DMS53 treated with DMSO at 0.1 percent for 48 hours (cell line): ENCODE results near the gene RNF180.
A peak's percentile ranks its signal among the peaks of the same experiment; 100 is the strongest.
"Not testable (repeated sequence)": the region's sequence is repeated elsewhere in the genome, so short reads cannot be mapped to it uniquely, and the experiment has no call there.

Source experiments
- DNase-seq: peaks from one replicate; lab custom pipeline; 2025; ENCODE audit not compliant: unreplicated experiment; lab: John Stamatoyannopoulos, UW

RNF180 gene

DNA sequence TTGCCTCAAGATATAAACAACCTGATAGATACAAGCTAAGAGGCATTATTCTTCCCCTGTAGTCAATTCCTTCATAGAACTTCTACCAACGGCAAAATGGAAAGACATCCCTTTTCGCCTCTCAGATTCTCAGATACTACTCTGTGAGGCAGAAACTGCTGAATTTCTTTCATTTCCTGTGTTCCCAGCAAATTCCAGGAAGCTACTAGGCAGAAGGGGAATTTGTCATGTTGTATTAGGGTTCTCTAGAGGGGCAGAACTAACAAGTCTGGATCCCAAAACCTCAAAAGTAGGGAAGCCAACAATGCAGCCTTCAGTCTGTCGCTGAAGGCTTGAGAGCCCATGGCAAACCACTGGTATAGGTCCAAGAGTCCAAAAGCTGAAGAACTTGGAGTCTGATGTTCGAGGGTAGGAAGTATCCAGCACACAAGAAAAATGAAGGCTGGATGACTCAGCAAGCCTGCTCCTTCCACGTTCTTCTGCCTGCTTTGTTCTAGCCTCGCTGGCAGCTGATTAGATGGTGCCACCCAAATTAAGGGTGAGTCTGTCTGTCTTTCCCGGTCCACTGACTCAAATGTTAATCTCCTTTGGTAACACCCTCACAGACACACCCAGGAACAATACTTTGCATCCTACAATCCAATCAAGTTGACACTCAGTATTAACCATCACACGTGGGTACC is 15.2 kb downstream of the RNF180 start:
- DNase-seq: no peak

DNA sequence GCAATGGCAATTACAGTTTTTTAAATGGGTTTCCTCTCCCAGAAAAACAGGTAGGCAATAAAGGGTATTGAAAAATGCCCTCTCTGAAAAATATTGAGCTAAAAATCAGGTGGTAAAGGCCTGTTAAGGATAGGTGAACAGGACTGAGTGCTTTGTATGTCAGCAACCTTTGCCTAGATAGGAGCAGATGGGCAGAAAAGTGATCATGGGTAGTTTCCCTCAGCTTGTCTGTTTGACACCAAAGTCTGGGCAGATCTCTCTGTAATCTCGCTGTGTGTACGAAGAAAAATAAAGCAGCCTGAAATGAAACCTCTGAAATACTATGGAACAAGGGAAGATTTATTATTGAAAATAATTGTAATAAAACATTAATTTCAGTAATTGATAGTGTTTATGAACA is 15.8 kb downstream of the RNF180 start:
- DNase-seq: no peak

DNA sequence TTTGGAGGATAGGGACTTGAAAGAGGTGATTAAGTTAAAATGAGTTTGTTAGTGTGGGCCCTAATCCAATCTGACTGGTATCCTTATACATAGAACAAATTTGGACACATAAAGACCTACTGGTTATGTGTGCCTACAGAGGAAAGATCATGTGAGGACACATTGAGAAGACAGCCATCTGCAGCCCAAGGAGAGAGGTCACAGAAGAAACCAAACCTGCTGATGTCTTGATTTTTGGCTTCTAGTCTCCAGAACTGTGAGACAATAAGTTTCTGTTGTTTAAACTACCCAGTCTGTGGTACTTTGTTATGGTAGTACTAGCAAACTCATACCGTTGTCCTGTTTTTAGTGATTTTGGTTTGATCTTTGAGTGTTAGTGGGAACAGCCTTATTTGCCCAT is 18.3 kb downstream of the RNF180 start:
- DNase-seq: no peak

DNA sequence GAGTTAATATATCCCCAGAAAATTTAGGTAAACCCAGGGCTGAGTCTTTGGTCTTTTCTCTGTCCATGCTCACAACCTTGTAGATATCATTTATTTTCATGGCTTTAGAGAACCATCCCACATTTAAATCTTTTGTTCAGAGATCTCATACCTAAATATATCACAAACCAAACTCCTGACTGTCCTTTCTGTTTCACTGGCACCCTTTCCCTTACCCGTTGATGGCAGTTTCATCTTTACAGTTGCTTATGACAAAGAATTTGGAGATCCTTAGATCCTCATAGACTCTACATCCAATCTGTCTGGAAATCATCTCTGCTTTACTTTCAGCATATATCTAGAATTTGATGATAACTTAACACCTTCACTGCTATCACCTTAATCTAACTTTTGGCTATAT is 19.2 kb downstream of the RNF180 start:
- no peak for DNase-seq

DNA sequence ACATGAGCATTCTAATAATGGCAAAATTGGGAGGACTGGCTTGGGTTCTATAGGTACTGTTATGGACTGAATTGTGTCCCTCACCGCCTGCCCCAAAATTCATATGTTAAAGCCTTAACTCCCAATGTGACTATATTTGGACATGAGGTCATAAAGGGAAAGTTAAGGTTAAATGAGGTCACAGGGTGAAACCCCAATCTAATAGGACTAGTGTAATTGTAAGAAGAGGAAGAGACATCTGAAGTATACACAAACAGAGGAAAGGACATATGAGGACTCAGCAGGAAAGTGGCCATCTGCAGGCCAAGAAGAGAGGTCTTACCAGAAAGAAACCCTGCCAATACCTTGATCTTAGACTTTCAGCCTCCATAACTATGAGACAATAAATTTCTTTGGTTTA is 23.1 kb downstream of the RNF180 start:
- no peak for DNase-seq

DNA sequence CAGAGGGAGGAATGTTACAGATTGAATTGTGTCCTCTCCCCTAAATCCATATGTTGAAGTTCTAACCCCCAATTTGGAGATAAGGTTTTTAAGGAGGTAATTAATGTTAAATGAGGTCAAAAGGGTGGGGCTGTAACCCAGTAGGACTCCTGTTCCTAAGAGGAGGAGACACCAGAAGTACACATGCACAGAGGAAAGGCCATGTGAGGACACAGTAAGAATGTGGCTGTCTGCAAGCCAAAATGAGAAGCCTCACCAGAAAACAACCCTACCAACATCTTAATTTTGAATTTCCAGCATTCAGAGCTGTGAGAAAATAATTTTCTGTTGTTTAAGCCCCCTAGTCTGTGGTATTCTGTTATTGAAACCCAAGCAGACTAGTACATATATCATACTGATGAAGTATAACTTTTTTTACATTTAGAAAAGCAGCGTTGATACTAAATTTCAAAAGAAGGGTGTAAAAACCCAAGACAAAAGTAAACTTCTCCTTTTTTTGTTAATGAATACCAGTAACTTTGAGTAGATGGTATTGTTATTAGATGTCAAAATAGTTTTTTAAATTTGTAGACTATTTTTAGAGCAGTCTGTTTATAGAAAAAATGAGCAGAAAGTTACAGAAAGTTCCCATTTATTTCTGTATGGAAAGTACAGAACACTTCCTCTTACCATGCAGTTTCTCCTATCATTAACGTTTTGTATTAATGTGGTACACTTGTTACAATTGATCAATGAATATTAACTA is 25.1 kb downstream of the RNF180 start:
- no peak for DNase-seq

DNA sequence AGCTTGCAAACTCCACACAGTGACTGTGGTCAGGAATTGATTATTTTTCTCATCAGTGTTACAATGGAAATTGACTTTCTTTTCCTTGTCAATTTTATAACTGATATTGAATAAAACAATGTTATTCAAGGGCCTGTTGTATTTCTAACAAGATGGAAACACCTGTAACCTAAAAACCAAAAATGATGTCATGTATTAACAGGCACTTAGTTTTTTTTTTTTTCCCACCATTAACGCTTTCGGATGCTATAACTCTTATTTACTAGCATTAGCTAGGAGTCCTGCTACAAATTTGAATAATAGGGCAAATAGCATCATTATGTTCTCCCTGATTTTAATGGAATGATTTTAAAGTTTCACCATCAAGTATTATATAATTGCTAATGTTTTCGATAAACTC is 30.3 kb downstream of the RNF180 start:
- no peak for DNase-seq

DNA sequence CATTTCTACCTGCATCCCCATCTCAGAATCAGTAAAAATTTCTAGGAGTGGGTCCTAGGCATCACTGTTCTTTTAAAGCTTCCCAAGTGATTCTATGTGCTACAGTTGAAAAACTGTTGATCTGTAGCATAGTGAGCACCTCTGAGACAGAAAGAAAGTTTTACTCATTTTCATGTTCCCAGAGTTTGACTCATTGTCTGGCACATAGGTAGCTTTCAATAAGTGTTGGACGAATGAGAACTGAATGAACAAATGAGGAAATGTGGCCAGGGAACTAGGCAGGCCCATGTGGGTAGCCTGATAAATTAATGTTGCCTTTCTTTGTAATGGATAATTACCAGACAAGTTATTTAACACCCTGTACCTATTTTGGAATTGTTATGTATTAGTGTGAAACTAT is 33.8 kb downstream of the RNF180 start:
- DNase-seq: no peak

DNA sequence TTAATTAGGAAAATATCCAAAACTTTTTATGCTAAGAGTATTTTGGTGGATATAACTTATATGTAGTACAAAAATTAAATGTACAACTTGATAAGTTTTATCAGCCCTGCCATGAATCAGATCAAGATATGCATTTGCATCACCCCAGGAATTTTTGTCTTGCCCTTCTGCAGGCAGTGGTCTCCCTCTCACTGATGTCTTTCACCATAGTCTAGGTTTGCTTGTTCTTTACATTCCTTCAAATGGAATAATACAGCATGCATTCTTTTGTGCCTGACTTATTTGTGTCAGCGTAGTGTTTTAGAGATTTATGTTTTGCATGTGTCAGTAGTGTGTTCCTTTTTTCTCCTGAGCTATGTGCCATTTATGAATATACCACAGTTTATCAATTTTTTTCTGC is 36.4 kb downstream of the RNF180 start:
- no peak for DNase-seq

DNA sequence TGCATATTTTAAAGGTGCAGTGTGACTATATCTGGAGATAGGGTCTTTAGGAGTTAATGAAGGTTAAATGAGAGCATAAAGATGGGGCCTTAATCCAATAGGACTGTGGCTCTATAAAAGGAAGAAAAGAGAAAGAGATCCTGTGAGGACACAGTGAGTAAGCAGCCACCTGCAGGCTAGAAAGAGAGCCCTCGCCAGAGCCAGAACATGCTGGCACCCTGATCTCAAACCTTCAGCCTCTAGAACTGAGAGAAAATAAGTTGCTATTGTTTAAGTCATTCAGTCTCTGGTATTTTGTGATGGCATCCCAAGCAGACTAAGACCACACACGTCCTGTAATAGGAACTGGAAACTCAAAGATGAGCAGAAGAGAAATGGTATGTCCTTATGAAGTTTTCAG is 41.0 kb downstream of the RNF180 start:
- DNase-seq: no peak

DNA sequence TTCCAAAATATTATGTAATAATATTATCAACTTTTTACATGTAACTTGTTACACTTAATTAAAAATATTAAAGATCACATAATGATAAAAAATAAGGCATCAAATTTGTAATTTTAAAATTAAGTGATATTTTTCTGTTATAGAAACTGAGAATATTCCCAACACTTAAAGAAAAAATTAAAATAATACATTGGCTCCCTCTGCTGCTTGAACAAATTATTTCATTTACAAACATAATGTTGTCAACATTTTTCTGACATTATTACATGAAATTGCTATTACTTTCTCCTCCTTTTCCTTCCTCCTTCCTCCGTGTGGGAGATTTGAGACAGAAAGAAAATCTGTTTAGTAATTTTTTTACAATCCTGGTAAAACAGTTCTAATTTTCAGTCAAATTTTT is 42.3 kb downstream of the RNF180 start:
- DNase-seq: no peak

DNA sequence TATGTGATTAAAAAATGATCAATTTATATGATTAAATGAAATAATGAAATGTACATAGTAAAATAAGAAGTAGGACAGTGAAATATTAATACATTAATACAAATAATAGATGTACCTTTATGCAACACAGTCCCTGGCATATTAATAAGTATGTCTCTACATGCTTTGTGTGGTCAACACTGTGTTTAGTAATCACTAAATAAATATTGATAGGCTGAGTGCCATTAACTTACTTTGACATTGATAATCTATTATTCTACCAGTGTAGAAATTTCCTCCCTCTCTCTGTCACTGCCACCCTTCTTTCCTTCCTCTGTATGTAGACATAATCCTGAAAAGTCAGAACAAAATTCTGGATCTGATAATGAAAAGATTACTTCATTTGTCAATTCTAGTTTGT is 43.7 kb downstream of the RNF180 start:
- DNase-seq: no peak

DNA sequence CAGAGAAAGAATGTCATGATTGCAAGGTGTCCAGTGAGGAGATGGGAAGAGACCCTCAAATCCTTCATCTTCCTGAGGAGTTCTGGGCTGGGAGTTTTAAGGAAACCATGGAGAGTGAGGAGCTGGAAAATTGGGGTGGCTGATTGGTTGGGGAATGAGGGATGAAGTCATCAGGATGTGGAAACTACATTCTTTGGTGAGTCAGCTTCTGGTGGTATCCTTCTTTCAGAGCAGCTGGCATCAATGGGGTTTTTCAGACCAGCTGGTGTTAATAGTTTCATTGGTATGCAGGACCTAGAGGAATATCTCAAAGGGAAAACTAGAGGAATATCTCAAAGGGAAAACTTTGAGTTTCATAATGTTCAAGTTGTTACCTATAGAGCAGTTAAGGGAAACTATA is 45.2 kb downstream of the RNF180 start:
- no peak for DNase-seq

DNA sequence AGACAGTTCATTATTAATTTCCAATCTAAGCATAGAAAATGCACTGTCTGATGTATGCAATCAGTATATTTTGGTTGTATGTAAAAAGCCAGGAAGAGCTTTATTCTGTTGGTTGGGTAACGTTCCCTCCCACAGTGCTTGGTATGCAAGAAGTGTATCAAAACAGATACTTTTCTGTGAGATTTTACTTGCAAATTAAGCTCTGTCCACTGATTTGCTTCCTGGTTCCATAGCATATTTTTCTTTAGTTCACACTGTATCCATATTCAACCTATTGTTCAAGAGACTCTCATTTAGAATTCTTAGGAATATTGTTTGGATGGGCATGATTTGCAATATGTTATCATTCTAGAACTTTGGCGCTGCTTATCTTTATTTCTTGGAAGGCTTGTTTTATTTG is 47.4 kb downstream of the RNF180 start:
- no peak for DNase-seq

DNA sequence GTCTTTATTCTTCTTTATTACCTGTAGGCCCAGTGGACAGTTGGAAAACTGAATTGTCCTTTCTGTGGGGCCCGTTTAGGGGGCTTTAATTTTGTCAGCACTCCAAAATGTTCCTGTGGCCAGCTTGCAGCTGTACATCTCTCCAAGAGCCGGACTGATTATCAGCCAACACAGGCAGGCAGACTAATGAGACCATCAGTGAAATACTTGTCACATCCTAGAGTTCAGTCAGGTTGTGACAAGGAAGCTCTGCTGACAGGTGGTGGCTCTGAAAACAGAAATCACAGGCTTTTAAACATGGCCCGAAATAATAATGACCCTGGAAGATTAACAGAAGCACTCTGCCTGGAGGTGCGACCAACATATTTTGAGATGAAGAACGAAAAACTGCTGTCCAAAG is 47.9 kb downstream of the RNF180 start:
- no peak for DNase-seq

DNA sequence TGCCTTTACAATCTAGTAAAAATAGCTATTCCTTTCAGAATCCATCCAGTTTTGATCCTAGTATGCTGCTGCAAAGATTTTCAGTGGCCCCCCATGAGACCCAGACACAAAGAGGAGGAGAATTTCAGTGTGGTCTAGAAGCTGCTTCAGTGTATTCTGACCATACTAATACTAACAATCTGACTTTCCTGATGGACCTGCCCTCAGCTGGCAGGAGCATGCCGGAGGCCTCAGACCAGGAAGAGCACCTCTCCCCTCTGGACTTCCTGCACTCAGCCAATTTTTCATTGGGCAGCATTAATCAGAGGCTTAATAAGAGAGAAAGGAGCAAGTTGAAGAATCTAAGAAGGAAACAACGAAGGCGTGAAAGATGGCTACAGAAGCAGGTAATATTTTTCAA is 48.5 kb downstream of the RNF180 start:
- no peak for DNase-seq

DNA sequence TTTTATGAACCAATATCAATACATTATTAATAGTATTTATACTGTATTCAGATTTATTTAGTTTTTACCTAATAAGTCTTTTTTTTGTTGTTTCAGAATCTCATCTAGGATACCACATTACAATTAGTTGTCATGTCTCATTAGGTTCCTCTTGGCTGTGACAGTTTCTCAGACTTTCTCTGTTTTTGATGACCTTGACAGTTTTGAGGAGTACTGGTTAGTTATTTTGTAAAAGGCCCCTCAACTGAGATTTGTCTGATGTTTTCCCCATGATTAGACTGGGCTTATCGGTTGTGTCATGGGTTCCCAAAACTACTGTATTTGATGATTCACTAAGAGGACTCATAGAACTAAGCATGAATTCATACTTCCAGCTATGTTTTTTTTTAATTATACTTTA is 56.3 kb downstream of the RNF180 start:
- DNase-seq: no peak

DNA sequence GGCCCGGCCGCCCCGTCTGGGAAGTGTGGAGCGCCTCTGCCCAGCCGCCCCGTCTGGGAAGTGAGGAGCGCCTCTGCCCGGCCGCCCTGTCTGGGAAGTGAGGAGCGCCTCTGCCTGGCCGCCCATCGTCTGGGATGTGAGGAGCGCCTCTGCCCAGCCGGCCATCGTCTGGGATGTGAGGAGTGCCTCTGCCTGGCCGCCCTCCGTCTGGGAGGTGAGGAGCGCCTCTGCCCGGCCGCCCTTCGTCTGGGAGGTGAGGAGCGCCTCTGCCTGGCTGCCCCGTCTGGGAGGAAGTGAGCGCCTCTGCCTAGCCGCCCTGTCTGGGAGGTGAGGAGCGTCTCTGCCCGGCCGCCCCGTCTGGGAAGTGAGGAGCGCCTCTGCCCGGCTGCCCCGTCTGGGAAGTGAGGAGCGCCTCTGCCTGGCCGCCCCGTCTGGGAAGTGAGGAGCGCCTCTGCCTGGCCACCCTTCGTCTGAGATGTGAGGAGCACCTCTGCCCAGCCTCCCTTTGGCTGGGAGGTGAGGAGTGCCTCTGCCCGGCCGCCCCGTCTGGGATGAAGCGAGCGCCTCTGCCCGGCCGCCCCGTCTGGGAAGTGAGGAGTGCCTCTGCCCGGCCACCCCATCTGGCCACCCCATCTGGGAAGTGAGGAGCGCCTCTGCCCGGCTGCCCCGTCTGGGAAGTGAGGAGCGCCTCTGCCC is 59.8 kb downstream of the RNF180 start:
- DNase-seq: not testable (repeated sequence)

DNA sequence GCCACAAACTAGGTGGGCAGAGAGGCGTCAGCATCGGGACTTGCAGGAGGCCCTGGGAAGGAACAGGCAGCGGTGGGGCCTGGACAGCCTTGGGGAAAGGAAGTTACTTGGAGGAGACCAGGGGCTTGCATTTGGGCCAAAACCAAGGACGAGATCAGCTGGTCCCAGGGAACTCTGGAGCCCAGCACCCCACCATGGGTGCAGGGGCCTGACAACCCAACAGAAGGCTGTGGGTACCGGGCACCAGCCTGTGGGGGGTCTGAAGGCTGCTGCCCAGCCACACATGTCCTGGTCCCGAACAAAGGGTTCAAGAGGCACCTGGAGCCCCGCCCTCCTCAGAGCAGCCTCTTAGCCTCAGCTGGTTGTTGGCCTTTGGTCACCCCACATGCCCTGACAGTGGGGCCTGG is 61.5 kb downstream of the RNF180 start:
- DNase-seq: not testable (repeated sequence)

DNA sequence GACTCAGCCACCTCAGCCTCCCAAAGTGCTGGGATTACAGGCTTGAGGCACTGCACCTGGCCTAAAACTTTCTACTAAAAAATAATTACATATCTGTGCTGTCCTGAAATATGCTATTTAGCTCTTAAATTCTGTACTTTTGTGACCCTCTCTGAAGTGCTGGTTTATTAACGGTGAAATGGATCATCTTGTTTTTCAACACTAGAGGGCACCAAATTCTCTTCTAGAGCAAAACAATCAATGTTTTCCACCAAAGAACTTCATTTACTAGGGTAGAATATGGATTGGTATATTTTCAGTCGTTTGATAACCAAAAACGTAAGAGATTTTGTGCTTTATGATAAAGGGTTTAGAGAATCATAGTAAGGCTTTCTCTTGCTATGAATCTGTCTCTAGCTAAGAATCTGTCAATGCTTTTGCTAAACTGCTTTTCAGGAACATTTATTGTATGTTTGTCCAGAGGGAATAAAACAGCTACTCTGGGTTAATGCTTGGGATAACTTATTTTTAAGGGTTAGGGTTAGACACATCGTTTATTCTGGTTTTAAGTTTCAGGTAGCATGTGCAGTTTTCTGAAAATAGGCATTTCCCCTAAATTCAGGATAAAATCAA is 63.6 kb downstream of the RNF180 start:
- DNase-seq: peak; percentile 54

DNA sequence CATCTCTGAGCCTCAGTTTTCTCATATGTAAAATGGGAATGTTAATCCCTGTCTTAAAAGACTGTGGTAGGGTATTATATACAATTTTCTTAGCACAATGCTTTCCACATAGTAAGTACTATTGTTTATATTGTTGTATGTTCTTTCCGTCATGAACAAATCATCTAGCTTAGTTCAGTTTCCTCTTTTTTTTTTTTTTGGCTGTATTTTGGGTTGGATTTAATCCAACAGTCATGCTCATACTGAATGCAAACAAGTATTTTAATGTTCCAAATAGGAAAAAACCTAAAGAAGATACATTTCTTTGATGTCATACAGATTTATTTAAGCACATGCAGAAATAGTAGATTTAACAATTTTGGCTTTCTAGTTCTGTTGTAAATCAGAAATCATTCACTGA is 95.1 kb downstream of the RNF180 start:
- no peak for DNase-seq

DNA sequence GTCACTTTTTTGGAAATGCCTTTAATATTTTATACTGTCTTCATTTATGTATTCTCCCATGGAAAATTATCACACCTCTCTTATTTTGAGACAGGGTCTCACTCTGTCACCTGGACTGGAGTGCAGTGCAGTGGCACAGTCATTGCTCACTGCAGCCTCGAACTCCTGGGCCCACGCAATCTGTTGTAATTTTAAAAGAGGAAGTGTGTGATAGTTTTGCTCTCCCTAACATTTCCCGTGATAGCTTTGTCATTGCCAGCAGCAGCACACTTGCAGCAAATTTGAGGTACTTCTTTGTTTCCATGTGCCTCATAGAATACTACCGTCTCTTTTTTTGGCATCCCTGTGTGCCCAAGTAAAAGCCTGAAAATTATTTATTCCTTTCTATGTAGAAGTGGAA is 103.5 kb downstream of the RNF180 start:
- no peak for DNase-seq
